Activated T-helper 1 cell treated with anti-CD3 and anti-CD28 coated beads, Interleukin-12 subunit alpha, Interleukin-12 subunit beta, Interleukin-2, Interleukin-4 antibody, amounts not matched to agents 30 ng/mL and 10 ng/mL and 1 ng/mL, durations not matched to agents 14 hours and 24 hours and 36 hours (primary cell): Measurements from ENCODE around the gene PRTN3. TPM values are rescaled to one million over a fixed set of nuclear protein-coding genes. Genes with fewer than 3 reads are reported as not detected.
"Not testable (repeated sequence)": the region's sequence is repeated elsewhere in the genome, so short reads cannot be mapped to it uniquely, and the experiment has no call there.

Experiments used
- DNase-seq: peaks from one replicate; pipeline ENCODE4 v3.0.0; 2021; ENCODE audit warnings: low spot score
- H3K27ac Mint-ChIP-seq: one replicate; pipeline ENCODE4 v1.8.0; 2021; ENCODE audit warnings: mild to moderate bottlenecking, mixed read lengths
- H3K27me3 Mint-ChIP-seq: one replicate; pipeline ENCODE4 v1.8.0; 2022; ENCODE audit warnings: mild to moderate bottlenecking, moderate library complexity, mixed read lengths; ENCODE audit not compliant: insufficient read depth
- H3K36me3 Mint-ChIP-seq: one replicate; pipeline ENCODE4 v1.8.0; 2021; ENCODE audit warnings: low read depth, mixed read lengths
- H3K4me1 Mint-ChIP-seq: one replicate; pipeline ENCODE4 v1.8.0; 2021; ENCODE audit warnings: low read depth, mixed read lengths
- H3K4me3 Mint-ChIP-seq: one replicate; pipeline ENCODE4 v1.8.0; 2021; ENCODE audit warnings: mild to moderate bottlenecking, moderate library complexity, mixed read lengths
- H3K9me3 Mint-ChIP-seq: one replicate; pipeline ENCODE4 v1.8.0; 2021; ENCODE audit warnings: mixed read lengths
- intact Hi-C: fragments of 100-400 bp; cut with micrococcal nuclease; formaldehyde crosslinking; loops from one replicate; pipeline ENCODE4 v1.15.1; 2024
- total RNA-seq: library from RNA; stranded (reverse); gene quantifications from 2 replicates; pipeline ENCODE4 v1.2.3, GENCODE V29; 2022

The PRTN3 gene
- total RNA-seq, 1 donor from 2014 or later = not detected

GRCh38 chr19:829129-829758 lies 11.6 kb upstream of the PRTN3 start:
- intact Hi-C loops = no loop called here
- no peaks in the 10 kb centered on the region for H3K36me3 Mint-ChIP-seq
- no peak for DNase-seq
- no peaks in the 10 kb centered on the region for H3K9me3 Mint-ChIP-seq
- peaks cover 5% of the 10 kb centered on the region for H3K27me3 Mint-ChIP-seq
- no peak overlapping the region for H3K4me3 Mint-ChIP-seq
- no peak overlapping the region for H3K27ac Mint-ChIP-seq
- no peaks in the 10 kb centered on the region for H3K4me1 Mint-ChIP-seq

- no peak for DNase-seq
- H3K27ac Mint-ChIP-seq = no peak overlapping the region
- no peaks in the 10 kb centered on the region for H3K4me1 Mint-ChIP-seq
- peaks cover 4% of the 10 kb centered on the region for H3K27me3 Mint-ChIP-seq
- H3K4me3 Mint-ChIP-seq = no peak overlapping the region
- intact Hi-C loops = no loop called here
- no peaks in the 10 kb centered on the region for H3K9me3 Mint-ChIP-seq
- H3K36me3 Mint-ChIP-seq = no peaks in the 10 kb centered on the region
Observed at GRCh38 chr19:831407-832369, 9.1 kb upstream of the PRTN3 start.

- H3K27me3 Mint-ChIP-seq = peaks cover 7% of the 10 kb centered on the region
- H3K27ac Mint-ChIP-seq = no peak overlapping the region
- no peaks in the 10 kb centered on the region for H3K36me3 Mint-ChIP-seq
- DNase-seq = no peak
- no peaks in the 10 kb centered on the region for H3K9me3 Mint-ChIP-seq
- intact Hi-C loops = no loop called here
- no peaks in the 10 kb centered on the region for H3K4me1 Mint-ChIP-seq
- no peak overlapping the region for H3K4me3 Mint-ChIP-seq
Observed at GRCh38 chr19:834216-834615, 6.6 kb upstream of the PRTN3 start.

- no peak for DNase-seq
Observed at GRCh38 chr19:835210-835810, 5.5 kb upstream of the PRTN3 start.

GRCh38 chr19:842802-843179 lies 2.0 kb downstream of the PRTN3 start:
- H3K4me1 Mint-ChIP-seq, H3K36me3 Mint-ChIP-seq, DNase-seq, H3K4me3 Mint-ChIP-seq, H3K27ac Mint-ChIP-seq, H3K9me3 Mint-ChIP-seq, intact Hi-C loops: not testable (repeated sequence)
- H3K27me3 Mint-ChIP-seq = peaks cover 13% of the 10 kb centered on the region

More at GRCh38 chr19:835210-835810, 5.5 kb upstream of the PRTN3 start:
- intact Hi-C loops = no loop called here
- H3K36me3 Mint-ChIP-seq = no peaks in the 10 kb centered on the region
- peaks cover 4% of the 10 kb centered on the region for H3K27me3 Mint-ChIP-seq
- no peak overlapping the region for H3K27ac Mint-ChIP-seq
- H3K9me3 Mint-ChIP-seq = no peaks in the 10 kb centered on the region
- no peaks in the 10 kb centered on the region for H3K4me1 Mint-ChIP-seq
- no peak overlapping the region for H3K4me3 Mint-ChIP-seq

GRCh38 chr19:843180-843835 lies 2.5 kb downstream of the PRTN3 start:
- intact Hi-C loops = no loop called here
- no peak overlapping the region for H3K4me3 Mint-ChIP-seq
- no peak overlapping the region for H3K27ac Mint-ChIP-seq
- DNase-seq = no peak
- H3K4me1 Mint-ChIP-seq = no peaks in the 10 kb centered on the region
- H3K36me3 Mint-ChIP-seq = no peaks in the 10 kb centered on the region
- peaks cover 13% of the 10 kb centered on the region for H3K27me3 Mint-ChIP-seq
- H3K9me3 Mint-ChIP-seq = no peaks in the 10 kb centered on the region

GRCh38 chr19:843836-844545 lies 3.2 kb downstream of the PRTN3 start:
- H3K27me3 Mint-ChIP-seq = peaks cover 14% of the 10 kb centered on the region
- H3K27ac Mint-ChIP-seq = no peak overlapping the region
- H3K4me1 Mint-ChIP-seq = no peaks in the 10 kb centered on the region
- no peak overlapping the region for H3K4me3 Mint-ChIP-seq
- no peaks in the 10 kb centered on the region for H3K9me3 Mint-ChIP-seq
- intact Hi-C loops = no loop called here
- H3K36me3 Mint-ChIP-seq = no peaks in the 10 kb centered on the region
- no peak for DNase-seq

GRCh38 chr19:844546-844971 lies 3.8 kb downstream of the PRTN3 start:
- Mint-ChIP-seq H3K36me3 (no peaks in the 10 kb centered on the region), H3K4me3 (no peak overlapping the region), H3K9me3 (no peaks in the 10 kb centered on the region), H3K4me1 (no peaks in the 10 kb centered on the region), H3K27ac (no peak overlapping the region), H3K27me3 (peaks cover 12% of the 10 kb centered on the region)
- intact Hi-C loops = no loop called here
- DNase-seq = no peak

- H3K4me1 Mint-ChIP-seq = no peaks in the 10 kb centered on the region
- intact Hi-C loops = no loop called here
- DNase-seq = no peak
- H3K9me3 Mint-ChIP-seq = no peaks in the 10 kb centered on the region
- no peak overlapping the region for H3K4me3 Mint-ChIP-seq
- no peak overlapping the region for H3K27ac Mint-ChIP-seq
- no peaks in the 10 kb centered on the region for H3K36me3 Mint-ChIP-seq
- peaks cover 12% of the 10 kb centered on the region for H3K27me3 Mint-ChIP-seq
Observed at GRCh38 chr19:845707-846521, 5.1 kb downstream of the PRTN3 start.

- no peaks in the 10 kb centered on the region for H3K4me1 Mint-ChIP-seq
- intact Hi-C loops = no loop called here
- H3K27ac Mint-ChIP-seq = no peak overlapping the region
- H3K9me3 Mint-ChIP-seq = no peaks in the 10 kb centered on the region
- H3K4me3 Mint-ChIP-seq = no peak overlapping the region
- DNase-seq = no peak
- H3K36me3 Mint-ChIP-seq = no peaks in the 10 kb centered on the region
- peaks cover 10% of the 10 kb centered on the region for H3K27me3 Mint-ChIP-seq
Observed at GRCh38 chr19:848386-848921, 7.7 kb downstream of the PRTN3 start.

GRCh38 chr19:849195-849594 lies 8.4 kb downstream of the PRTN3 start:
- H3K9me3 Mint-ChIP-seq, intact Hi-C loops, H3K4me3 Mint-ChIP-seq, DNase-seq, H3K36me3 Mint-ChIP-seq, H3K27ac Mint-ChIP-seq, H3K4me1 Mint-ChIP-seq: not testable (repeated sequence)
- peaks cover 10% of the 10 kb centered on the region for H3K27me3 Mint-ChIP-seq
